GM12872 (cell line): ENCODE measurements around the gene CLASP1.

Source experiments
- TF ChIP-seq, protein P1 (sequence below): IDR thresholded peaks from 3 replicates; pipeline ENCODE4 v1.5.1; 2011; ENCODE audit warnings: low read depth, mild to moderate bottlenecking, low read length, moderate library complexity; ENCODE audit not compliant: insufficient read depth

CLASP1 gene

GRCh38 chr2:121362774-121363173, 286.5 kb downstream of the CLASP1 start:
- TF ChIP-seq, protein P1, sequence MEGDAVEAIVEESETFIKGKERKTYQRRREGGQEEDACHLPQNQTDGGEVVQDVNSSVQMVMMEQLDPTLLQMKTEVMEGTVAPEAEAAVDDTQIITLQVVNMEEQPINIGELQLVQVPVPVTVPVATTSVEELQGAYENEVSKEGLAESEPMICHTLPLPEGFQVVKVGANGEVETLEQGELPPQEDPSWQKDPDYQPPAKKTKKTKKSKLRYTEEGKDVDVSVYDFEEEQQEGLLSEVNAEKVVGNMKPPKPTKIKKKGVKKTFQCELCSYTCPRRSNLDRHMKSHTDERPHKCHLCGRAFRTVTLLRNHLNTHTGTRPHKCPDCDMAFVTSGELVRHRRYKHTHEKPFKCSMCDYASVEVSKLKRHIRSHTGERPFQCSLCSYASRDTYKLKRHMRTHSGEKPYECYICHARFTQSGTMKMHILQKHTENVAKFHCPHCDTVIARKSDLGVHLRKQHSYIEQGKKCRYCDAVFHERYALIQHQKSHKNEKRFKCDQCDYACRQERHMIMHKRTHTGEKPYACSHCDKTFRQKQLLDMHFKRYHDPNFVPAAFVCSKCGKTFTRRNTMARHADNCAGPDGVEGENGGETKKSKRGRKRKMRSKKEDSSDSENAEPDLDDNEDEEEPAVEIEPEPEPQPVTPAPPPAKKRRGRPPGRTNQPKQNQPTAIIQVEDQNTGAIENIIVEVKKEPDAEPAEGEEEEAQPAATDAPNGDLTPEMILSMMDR = no peak

- TF ChIP-seq, protein P1 = no peak
Measured at GRCh38 chr2:121362226-121362625, 287.0 kb downstream of the CLASP1 start.

GRCh38 chr2:121360566-121361300, 288.5 kb downstream of the CLASP1 start:
- TF ChIP-seq, protein P1 = no peak

GRCh38 chr2:121359716-121360565, 289.3 kb downstream of the CLASP1 start:
- TF ChIP-seq, protein P1 = no peak

- TF ChIP-seq, protein P1 = no peak
Measured at GRCh38 chr2:121359170-121359569, 290.1 kb downstream of the CLASP1 start.

- TF ChIP-seq, protein P1 = no peak
Measured at GRCh38 chr2:121358291-121358690, 291.0 kb downstream of the CLASP1 start.

- TF ChIP-seq, protein P1 = peak; percentile 74
Measured at GRCh38 chr2:121356058-121356640, 293.1 kb downstream of the CLASP1 start.
